HG03025 (cell line): Measurements from ENCODE around the gene METTL25.

ENCODE experiments used
- ATAC-seq: cut with Tn5 transposase; IDR thresholded peaks from one replicate; pipeline ENCODE4 v1.9.1; 2021; ENCODE audit warnings: mild to moderate bottlenecking, moderate library complexity; ENCODE audit not compliant: unreplicated experiment, low FRiP score

METTL25 gene

GRCh38 chr12:82522285-82522684 lies 164.0 kb downstream of the METTL25 start:
- no peak for ATAC-seq

GRCh38 chr12:82522762-82523161 lies 164.4 kb downstream of the METTL25 start:
- ATAC-seq: no peak

- no peak for ATAC-seq
Measured at GRCh38 chr12:82523996-82524395, 165.7 kb downstream of the METTL25 start.

GRCh38 chr12:82524641-82525040 lies 166.3 kb downstream of the METTL25 start:
- no peak for ATAC-seq

GRCh38 chr12:82525616-82526015 lies 167.3 kb downstream of the METTL25 start:
- no peak for ATAC-seq

- peak; percentile 55 for ATAC-seq
Measured at GRCh38 chr12:82527165-82527780, 168.9 kb downstream of the METTL25 start.
